GM18858 (cell line): Measurements from ENCODE around the gene GMDS.

Experiments
- ATAC-seq: cut with Tn5 transposase; IDR thresholded peaks from one replicate; pipeline ENCODE4 v1.9.1; 2021; ENCODE audit not compliant: unreplicated experiment

The GMDS gene

GRCh38 chr6:1621070-1621701 lies 624.2 kb downstream of the GMDS start:
- ATAC-seq, result no peak

GRCh38 chr6:1620504-1621069 lies 624.8 kb downstream of the GMDS start:
- no peak for ATAC-seq

DNA sequence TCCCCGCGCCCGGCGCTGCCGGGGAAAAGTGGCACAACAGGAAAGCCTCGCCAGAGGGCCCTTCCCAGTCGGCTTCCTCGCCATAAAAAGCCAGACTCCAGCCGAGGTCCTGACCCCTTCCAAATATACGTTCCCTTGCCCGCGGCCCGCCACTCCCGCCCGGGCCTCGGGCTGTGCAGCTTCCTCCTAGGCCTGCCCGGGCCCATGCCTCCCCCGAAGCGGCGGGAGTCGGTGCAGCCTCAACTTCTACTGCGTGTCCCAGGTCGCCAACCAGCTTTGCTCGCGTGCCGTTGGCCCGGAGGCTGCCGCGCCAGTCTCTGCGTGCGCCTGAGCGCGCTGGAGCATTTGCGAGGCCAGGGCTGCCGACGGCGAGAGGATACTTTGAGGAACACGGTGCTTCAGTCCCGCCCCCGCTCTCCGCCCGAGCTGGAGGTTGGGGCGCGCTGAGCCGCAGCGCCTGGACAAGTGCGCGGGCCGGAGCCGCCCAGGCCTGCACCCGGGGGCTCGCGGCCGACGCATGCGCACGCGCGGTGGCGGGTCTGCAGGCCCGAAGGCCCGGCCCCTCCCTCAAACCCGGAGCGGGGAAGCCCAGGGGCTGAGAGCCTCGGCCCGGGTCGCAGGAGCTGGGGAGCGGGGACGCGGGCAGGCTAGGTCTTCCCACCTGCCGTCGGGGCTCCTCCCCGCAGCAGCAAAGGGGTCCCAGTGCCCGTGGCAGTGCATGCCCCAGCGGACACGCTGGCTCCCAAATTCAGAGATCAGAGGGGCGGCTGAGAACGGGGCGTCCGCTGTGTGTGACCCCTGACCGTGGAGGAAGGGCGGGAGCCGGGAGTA lies 625.5 kb downstream of the GMDS start:
- no peak for ATAC-seq

DNA sequence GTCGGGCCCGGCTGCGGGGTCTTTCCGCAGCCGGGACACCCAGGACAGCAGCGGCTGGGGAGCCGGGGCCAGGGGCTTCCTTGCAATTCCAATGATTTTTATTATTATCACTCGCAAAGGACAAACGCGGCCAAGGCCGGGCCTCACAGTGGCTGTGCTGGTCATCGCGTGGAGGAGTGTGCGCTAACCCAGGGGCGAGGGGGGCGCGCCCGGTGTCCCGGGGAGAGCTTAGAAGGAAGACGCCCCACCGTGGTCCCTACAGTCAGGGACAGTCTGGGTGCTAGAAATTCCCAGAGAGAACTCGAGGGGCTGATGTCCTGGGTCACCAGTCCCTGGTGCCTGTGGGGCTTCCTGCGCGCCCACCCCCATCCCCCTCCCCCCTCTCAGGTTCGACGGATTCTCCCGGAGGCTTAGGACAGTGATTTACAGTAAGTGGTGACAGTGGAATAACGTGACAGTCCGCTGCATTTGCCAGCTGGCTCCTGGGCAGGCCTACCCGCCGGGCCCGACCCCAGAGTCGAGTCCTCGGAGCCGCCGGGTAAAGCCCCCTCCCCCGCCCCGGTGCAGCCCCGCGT lies 626.2 kb downstream of the GMDS start:
- no peak for ATAC-seq

GRCh38 chr6:1618311-1619097 lies 626.9 kb downstream of the GMDS start:
- no peak for ATAC-seq

DNA sequence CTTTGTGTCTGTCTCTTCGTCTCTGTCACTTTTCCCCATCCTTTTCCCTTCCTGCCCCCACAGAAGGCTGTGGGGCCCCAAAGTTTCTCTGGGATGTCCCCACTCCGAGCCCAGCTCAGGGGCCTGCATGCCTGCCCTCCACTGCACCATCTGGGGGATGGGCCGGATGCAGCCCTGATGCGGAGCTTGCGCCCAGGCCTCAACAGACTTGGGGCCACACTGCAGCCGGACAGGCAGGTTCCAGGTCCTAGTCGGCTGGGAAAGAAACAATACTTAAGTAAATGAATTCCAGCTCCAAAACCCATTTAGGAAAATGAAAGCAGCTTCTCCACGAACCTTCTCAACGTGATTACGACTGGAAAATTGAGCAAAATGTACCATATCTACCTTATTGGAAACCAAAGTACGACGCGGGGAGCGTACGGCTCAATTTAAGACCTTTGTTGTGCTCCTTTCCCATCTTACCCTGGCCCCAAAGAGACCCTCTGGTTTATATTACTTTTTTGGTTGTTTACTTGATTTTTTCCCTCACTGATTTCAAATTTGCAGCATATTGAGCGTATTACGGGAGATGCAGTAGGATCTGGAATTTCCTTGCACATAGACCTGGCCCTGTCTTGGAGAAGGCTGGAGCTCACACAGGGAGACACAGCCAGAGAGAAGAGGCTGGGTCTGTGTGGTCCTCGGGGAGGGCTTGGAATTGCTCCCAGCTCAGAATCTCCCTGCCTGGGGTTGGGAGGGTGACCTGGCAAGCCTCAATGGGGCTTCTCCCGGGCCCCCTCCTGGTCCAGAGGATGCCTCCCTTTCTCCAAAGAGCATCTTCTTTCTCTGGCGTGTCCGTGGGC lies 627.7 kb downstream of the GMDS start:
- no peak for ATAC-seq

DNA sequence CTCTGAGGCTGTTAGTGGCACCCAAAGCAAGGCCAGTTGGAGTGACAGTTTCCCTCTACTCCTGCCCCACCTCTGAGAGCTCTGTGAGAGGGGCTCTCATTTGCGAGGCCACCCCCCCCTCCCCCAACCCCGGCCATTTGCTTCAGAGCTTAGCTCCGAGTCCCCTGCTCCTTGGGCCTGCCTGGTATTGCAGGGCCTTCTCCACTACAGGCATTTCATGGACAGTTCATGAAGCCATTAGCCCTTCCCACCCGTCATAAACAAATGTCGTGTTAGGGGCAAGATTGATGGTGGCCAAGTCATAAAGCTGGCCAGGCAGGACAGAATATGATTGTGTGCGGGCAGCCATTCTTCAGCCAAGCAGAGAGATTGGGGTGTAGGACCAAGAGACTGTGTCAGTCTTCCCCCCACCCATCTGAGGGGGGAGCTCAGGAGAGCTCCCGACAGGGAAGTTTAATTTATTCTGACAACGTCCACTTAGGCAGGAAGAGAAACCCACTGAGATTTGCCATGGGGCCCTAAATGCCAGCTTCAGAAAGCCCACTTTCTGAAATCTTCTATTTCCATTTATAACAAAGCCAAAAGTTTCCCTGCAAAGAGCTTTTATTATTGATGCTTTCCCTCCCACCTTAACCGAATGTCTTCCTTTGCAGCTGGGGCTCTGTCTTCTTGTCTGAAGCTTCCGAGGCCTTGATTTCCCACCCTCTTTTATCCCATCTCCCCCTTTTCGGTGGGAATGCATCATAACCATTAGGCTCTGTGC lies 628.5 kb downstream of the GMDS start:
- ATAC-seq, result no peak

GRCh38 chr6:1615853-1616420 lies 629.5 kb downstream of the GMDS start:
- no peak for ATAC-seq

- no peak for ATAC-seq
Measured at GRCh38 chr6:1615151-1615852, 630.1 kb downstream of the GMDS start.

GRCh38 chr6:1614448-1615150 lies 630.8 kb downstream of the GMDS start:
- no peak for ATAC-seq

- no peak for ATAC-seq
Measured at GRCh38 chr6:1613688-1614447, 631.5 kb downstream of the GMDS start.

GRCh38 chr6:1613346-1613687 lies 632.1 kb downstream of the GMDS start:
- ATAC-seq, result no peak

DNA sequence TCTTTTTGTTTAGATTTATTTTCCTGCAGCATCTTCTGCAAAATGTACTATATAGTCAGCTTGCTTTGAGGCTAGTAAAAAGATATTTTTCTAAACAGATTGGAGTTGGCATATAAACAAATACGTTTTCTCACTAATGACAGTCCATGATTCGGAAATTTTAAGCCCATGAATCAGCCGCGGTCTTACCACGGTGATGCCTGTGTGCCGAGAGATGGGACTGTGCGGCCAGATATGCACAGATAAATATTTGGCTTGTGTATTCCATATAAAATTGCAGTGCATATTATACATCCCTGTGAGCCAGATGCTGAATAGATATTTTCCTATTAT lies 632.5 kb downstream of the GMDS start:
- no peak for ATAC-seq

DNA sequence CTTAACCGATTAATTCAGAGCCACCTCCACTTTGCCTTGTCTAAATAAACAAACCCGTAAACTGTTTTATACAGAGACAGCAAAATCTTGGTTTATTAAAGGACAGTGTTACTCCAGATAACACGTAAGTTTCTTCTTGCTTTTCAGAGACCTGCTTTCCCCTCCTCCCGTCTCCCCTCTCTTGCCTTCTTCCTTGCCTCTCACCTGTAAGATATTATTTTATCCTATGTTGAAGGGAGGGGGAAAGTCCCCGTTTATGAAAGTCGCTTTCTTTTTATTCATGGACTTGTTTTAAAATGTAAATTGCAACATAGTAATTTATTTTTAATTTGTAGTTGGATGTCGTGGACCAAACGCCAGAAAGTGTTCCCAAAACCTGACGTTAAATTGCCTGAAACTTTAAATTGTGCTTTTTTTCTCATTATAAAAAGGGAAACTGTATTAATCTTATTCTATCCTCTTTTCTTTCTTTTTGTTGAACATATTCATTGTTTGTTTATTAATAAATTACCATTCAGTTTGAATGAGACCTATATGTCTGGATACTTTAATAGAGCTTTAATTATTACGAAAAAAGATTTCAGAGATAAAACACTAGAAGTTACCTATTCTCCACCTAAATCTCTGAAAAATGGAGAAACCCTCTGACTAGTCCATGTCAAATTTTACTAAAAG lies 633.0 kb downstream of the GMDS start:
- ATAC-seq, result no peak

GRCh38 chr6:1611572-1612298 lies 633.7 kb downstream of the GMDS start:
- no peak for ATAC-seq

- no peak for ATAC-seq
Measured at GRCh38 chr6:1611322-1611571, 634.2 kb downstream of the GMDS start.
